Tibial artery (tissue), 4 donors: ENCODE results near the gene NBDY.

ENCODE experiments used
- DNase-seq, 2 donors: peaks; one replicate each; pipeline ENCODE4 v3.0.0-alpha.2; 2019
- H3K27ac ChIP-seq, 2 donors: fragments of 200-600 bp; sonication (generic) in 1 of 2; 1 replicate in 1 of 2; 2 replicates in 1 of 2; pipeline ENCODE4 v1.5.1; 2018 to 2019; ENCODE audit warnings: mild to moderate bottlenecking in 1 of 2
- H3K27me3 ChIP-seq, 2 donors: fragments of 200-600 bp; sonication (generic) in 1 of 2; one replicate each; pipeline versions ENCODE4 v1.5.1 to v1.6.0; 2016 to 2019
- H3K36me3 ChIP-seq, 3 donors: fragments of 200-600 bp; sonication (generic) in 2 of 3; one replicate each; pipeline ENCODE4 v1.5.1; 2016 to 2019; ENCODE audit warnings: mild to moderate bottlenecking in 2 of 3
- H3K4me1 ChIP-seq, 4 donors: fragments of 200-600 bp; sonication (generic) in 2 of 4; 1 replicate in 3 of 4; 2 replicates in 1 of 4; pipeline ENCODE4 v1.5.1; 2016 to 2019
- H3K4me3 ChIP-seq, 2 donors: fragments of 200-600 bp; sonication (generic) in 1 of 2; 1 replicate in 1 of 2; 2 replicates in 1 of 2; pipeline ENCODE4 v1.5.1; 2018 to 2019; ENCODE audit warnings: mild to moderate bottlenecking in 2 of 2
- H3K9me3 ChIP-seq, 3 donors: fragments of 200-600 bp; sonication (generic) in 1 of 3; one replicate each; pipeline ENCODE4 v1.5.1; 2016 to 2019
- CTCF ChIP-seq, 2 experiments: fragments of 200-600 bp in 1 of 2; fragments of 450-650 bp in 1 of 2; IDR thresholded peaks; one replicate each; pipeline ENCODE4 v1.5.1; 2017 to 2019; ENCODE audit warnings: antibody characterized with exemption in 2 of 2, mild to moderate bottlenecking in 1 of 2, moderate library complexity in 1 of 2
- intact Hi-C: fragments of 100-400 bp; cut with DNase I; formaldehyde crosslinking; loops from one replicate; pipeline ENCODE4 v1.15.0; 2023; ENCODE audit warnings: low total_unique reads

NBDY gene

GRCh38 chrX:56826020-56826419 is 97.0 kb downstream of the NBDY start:
- H3K9me3 ChIP-seq = peaks cover 0 to 21% (median 8%) of the 10 kb centered on the region in 3 donors
- TF ChIP-seq CTCF (IDR thresholded peaks at IDR 0.05) = no peak
- no peak overlapping the region for H3K27ac ChIP-seq
- DNase-seq = no peak
- intact Hi-C loops = no loop called here
- H3K4me3 ChIP-seq = no peak overlapping the region
- H3K4me1 ChIP-seq = no peaks in the 10 kb centered on the region
- no peaks in the 10 kb centered on the region for H3K36me3 ChIP-seq
- no peaks in the 10 kb centered on the region for H3K27me3 ChIP-seq

- Histone ChIP-seq H3K27me3 (no peaks in the 10 kb centered on the region), H3K4me1 (no peaks in the 10 kb centered on the region), H3K4me3 (no peak overlapping the region), H3K36me3 (no peaks in the 10 kb centered on the region), H3K9me3 (no peaks in the 10 kb centered on the region), H3K27ac (no peak overlapping the region)
- DNase-seq = no peak
- intact Hi-C loops = no loop called here
- no peak for TF ChIP-seq CTCF (IDR thresholded peaks at IDR 0.05)
These were observed 104.6 kb downstream of the NBDY start for GRCh38 chrX:56833626-56834025.

DNA sequence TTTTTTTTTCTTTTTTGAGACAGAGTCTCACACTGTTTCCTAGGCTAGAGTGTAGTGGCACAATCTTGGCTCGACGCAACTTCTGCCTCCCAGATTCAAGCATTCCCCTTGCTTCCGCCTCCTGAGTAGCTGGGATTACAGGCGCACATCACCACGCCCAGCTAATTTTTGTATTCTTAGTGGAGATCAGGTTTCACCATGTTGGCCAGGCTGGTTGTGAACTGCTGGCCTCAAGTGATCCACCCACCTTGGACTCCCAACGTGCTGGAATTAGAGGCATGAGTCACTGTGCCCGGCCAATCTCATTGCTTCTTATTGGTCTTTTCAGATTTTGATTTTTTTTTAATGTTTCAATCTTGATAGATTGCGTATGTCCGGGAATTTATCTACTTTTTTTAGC is 124.4 kb downstream of the NBDY start:
- TF ChIP-seq CTCF (IDR thresholded peaks at IDR 0.05) = no peak
- H3K4me3 ChIP-seq = no peak overlapping the region
- no peaks in the 10 kb centered on the region for H3K27me3 ChIP-seq
- no peaks in the 10 kb centered on the region for H3K4me1 ChIP-seq
- peaks cover 0 to 8% (median 7%) of the 10 kb centered on the region in 3 donors for H3K9me3 ChIP-seq
- no peak for DNase-seq
- intact Hi-C loops = no loop called here
- no peak overlapping the region for H3K27ac ChIP-seq
- H3K36me3 ChIP-seq = no peaks in the 10 kb centered on the region

- H3K36me3 ChIP-seq = no peaks in the 10 kb centered on the region
- H3K4me1 ChIP-seq = no peaks in the 10 kb centered on the region
- no peak overlapping the region for H3K27ac ChIP-seq
- no peaks in the 10 kb centered on the region for H3K27me3 ChIP-seq
- TF ChIP-seq CTCF (IDR thresholded peaks at IDR 0.05) = no peak
- no peak for DNase-seq
- H3K9me3 ChIP-seq = peaks cover 0 to 7% (median 0%) of the 10 kb centered on the region in 3 donors
- no peak overlapping the region for H3K4me3 ChIP-seq
- intact Hi-C loops = no loop called here
These were observed 128.0 kb downstream of the NBDY start for GRCh38 chrX:56857042-56857441.

GRCh38 chrX:56860888-56861287 is 131.8 kb downstream of the NBDY start:
- intact Hi-C loops = no loop called here
- TF ChIP-seq CTCF (IDR thresholded peaks at IDR 0.05) = no peak
- no peak overlapping the region for H3K4me3 ChIP-seq

More at GRCh38 chrX:56860888-56861287, 131.8 kb downstream of the NBDY start:
- Histone ChIP-seq H3K9me3 (peaks cover 0 to 7% (median 0%) of the 10 kb centered on the region in 3 donors), H3K36me3 (no peaks in the 10 kb centered on the region), H3K27ac (no peak overlapping the region), H3K27me3 (no peaks in the 10 kb centered on the region), H3K4me1 (no peaks in the 10 kb centered on the region)
- DNase-seq = no peak
